ENCODE data around the gene CTCFL. TPM values are rescaled to one million over a fixed set of nuclear protein-coding genes. Genes with fewer than 3 reads are reported as not detected.

CTCFL gene
- total and polyA plus RNA-seq, 2 of the 13 experiments (the other 11 are each of a cell fraction or from before 2014, with no cell fraction given), result 0.04 TPM; not detected in 1

DNA sequence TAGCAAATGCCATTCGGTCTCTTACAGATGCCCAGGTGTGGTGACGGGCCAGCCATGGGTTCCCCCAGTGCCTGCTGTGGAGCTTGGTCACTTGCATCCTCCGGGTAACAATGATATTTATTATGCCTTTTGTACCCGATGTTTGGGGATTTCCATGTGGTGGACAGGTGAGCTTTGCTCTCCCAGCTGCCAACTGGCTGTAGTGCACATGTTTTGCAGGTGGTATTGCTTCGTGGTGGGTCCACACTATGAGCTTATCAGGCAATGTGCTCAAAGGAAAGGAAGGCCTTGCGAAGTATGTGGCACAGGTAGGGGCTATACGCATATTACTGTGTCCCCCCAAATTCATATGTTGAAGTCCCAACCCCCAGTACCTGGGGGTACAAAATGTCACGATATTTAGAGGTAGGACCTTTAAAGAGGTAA is 4.2 kb upstream of the CTCFL start (continued):
- 0 out of 2 replicates have a peak, but pooled peaks have one; percentile 44 for TF ChIP-seq ZNF33B (CRISPR knock-in tag; IDR thresholded peaks at IDR 0.05)
- TF ChIP-seq, protein P1, sequence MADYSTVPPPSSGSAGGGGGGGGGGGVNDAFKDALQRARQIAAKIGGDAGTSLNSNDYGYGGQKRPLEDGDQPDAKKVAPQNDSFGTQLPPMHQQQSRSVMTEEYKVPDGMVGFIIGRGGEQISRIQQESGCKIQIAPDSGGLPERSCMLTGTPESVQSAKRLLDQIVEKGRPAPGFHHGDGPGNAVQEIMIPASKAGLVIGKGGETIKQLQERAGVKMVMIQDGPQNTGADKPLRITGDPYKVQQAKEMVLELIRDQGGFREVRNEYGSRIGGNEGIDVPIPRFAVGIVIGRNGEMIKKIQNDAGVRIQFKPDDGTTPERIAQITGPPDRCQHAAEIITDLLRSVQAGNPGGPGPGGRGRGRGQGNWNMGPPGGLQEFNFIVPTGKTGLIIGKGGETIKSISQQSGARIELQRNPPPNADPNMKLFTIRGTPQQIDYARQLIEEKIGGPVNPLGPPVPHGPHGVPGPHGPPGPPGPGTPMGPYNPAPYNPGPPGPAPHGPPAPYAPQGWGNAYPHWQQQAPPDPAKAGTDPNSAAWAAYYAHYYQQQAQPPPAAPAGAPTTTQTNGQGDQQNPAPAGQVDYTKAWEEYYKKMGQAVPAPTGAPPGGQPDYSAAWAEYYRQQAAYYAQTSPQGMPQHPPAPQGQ (CRISPR knock-in tag; IDR thresholded peaks at IDR 0.05; ENCODE audit: borderline replicate concordance), result no peak
- TF ChIP-seq, protein P2, sequence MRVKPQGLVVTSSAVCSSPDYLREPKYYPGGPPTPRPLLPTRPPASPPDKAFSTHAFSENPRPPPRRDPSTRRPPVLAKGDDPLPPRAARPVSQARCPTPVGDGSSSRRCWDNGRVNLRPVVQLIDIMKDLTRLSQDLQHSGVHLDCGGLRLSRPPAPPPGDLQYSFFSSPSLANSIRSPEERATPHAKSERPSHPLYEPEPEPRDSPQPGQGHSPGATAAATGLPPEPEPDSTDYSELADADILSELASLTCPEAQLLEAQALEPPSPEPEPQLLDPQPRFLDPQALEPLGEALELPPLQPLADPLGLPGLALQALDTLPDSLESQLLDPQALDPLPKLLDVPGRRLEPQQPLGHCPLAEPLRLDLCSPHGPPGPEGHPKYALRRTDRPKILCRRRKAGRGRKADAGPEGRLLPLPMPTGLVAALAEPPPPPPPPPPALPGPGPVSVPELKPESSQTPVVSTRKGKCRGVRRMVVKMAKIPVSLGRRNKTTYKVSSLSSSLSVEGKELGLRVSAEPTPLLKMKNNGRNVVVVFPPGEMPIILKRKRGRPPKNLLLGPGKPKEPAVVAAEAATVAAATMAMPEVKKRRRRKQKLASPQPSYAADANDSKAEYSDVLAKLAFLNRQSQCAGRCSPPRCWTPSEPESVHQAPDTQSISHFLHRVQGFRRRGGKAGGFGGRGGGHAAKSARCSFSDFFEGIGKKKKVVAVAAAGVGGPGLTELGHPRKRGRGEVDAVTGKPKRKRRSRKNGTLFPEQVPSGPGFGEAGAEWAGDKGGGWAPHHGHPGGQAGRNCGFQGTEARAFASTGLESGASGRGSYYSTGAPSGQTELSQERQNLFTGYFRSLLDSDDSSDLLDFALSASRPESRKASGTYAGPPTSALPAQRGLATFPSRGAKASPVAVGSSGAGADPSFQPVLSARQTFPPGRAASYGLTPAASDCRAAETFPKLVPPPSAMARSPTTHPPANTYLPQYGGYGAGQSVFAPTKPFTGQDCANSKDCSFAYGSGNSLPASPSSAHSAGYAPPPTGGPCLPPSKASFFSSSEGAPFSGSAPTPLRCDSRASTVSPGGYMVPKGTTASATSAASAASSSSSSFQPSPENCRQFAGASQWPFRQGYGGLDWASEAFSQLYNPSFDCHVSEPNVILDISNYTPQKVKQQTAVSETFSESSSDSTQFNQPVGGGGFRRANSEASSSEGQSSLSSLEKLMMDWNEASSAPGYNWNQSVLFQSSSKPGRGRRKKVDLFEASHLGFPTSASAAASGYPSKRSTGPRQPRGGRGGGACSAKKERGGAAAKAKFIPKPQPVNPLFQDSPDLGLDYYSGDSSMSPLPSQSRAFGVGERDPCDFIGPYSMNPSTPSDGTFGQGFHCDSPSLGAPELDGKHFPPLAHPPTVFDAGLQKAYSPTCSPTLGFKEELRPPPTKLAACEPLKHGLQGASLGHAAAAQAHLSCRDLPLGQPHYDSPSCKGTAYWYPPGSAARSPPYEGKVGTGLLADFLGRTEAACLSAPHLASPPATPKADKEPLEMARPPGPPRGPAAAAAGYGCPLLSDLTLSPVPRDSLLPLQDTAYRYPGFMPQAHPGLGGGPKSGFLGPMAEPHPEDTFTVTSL (CRISPR knock-in tag; IDR thresholded peaks at IDR 0.05; ENCODE audit: borderline replicate concordance), result no peak
- TF ChIP-seq, protein P3, sequence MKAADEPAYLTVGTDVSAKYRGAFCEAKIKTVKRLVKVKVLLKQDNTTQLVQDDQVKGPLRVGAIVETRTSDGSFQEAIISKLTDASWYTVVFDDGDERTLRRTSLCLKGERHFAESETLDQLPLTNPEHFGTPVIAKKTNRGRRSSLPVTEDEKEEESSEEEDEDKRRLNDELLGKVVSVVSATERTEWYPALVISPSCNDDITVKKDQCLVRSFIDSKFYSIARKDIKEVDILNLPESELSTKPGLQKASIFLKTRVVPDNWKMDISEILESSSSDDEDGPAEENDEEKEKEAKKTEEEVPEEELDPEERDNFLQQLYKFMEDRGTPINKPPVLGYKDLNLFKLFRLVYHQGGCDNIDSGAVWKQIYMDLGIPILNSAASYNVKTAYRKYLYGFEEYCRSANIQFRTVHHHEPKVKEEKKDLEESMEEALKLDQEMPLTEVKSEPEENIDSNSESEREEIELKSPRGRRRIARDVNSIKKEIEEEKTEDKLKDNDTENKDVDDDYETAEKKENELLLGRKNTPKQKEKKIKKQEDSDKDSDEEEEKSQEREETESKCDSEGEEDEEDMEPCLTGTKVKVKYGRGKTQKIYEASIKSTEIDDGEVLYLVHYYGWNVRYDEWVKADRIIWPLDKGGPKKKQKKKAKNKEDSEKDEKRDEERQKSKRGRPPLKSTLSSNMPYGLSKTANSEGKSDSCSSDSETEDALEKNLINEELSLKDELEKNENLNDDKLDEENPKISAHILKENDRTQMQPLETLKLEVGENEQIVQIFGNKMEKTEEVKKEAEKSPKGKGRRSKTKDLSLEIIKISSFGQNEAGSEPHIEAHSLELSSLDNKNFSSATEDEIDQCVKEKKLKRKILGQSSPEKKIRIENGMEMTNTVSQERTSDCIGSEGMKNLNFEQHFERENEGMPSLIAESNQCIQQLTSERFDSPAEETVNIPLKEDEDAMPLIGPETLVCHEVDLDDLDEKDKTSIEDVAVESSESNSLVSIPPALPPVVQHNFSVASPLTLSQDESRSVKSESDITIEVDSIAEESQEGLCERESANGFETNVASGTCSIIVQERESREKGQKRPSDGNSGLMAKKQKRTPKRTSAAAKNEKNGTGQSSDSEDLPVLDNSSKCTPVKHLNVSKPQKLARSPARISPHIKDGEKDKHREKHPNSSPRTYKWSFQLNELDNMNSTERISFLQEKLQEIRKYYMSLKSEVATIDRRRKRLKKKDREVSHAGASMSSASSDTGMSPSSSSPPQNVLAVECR (CRISPR knock-in tag; IDR thresholded peaks at IDR 0.05; ENCODE audit: borderline replicate concordance), result no peak
- TF ChIP-seq KDM5A (IDR thresholded peaks at IDR 0.05; ENCODE audit: borderline replicate concordance, low read length), result no peak
- TF ChIP-seq, protein P4, sequence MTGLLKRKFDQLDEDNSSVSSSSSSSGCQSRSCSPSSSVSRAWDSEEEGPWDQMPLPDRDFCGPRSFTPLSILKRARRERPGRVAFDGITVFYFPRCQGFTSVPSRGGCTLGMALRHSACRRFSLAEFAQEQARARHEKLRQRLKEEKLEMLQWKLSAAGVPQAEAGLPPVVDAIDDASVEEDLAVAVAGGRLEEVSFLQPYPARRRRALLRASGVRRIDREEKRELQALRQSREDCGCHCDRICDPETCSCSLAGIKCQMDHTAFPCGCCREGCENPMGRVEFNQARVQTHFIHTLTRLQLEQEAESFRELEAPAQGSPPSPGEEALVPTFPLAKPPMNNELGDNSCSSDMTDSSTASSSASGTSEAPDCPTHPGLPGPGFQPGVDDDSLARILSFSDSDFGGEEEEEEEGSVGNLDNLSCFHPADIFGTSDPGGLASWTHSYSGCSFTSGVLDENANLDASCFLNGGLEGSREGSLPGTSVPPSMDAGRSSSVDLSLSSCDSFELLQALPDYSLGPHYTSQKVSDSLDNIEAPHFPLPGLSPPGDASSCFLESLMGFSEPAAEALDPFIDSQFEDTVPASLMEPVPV (CRISPR knock-in tag; IDR thresholded peaks at IDR 0.05), result no peak
- TF ChIP-seq, protein P5, sequence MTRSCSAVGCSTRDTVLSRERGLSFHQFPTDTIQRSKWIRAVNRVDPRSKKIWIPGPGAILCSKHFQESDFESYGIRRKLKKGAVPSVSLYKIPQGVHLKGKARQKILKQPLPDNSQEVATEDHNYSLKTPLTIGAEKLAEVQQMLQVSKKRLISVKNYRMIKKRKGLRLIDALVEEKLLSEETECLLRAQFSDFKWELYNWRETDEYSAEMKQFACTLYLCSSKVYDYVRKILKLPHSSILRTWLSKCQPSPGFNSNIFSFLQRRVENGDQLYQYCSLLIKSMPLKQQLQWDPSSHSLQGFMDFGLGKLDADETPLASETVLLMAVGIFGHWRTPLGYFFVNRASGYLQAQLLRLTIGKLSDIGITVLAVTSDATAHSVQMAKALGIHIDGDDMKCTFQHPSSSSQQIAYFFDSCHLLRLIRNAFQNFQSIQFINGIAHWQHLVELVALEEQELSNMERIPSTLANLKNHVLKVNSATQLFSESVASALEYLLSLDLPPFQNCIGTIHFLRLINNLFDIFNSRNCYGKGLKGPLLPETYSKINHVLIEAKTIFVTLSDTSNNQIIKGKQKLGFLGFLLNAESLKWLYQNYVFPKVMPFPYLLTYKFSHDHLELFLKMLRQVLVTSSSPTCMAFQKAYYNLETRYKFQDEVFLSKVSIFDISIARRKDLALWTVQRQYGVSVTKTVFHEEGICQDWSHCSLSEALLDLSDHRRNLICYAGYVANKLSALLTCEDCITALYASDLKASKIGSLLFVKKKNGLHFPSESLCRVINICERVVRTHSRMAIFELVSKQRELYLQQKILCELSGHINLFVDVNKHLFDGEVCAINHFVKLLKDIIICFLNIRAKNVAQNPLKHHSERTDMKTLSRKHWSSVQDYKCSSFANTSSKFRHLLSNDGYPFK (CRISPR knock-in tag; IDR thresholded peaks at IDR 0.05; ENCODE audit: borderline replicate concordance), result peak; percentile 27; the same call in 1 of the 2 replicates
- TF ChIP-seq ARNT2 (CRISPR knock-in tag; IDR thresholded peaks at IDR 0.05; ENCODE audit: low read depth), result no peak
- TF ChIP-seq ZSCAN20 (CRISPR knock-in tag; IDR thresholded peaks at IDR 0.05; ENCODE audit: borderline replicate concordance), result no peak
- TF ChIP-seq ZNF232 (CRISPR knock-in tag; IDR thresholded peaks at IDR 0.05; ENCODE audit: borderline replicate concordance), result no peak
- peak; percentile 81; the same call in 1 of the 2 replicates for TF ChIP-seq ZBTB20 (CRISPR knock-in tag; IDR thresholded peaks at IDR 0.05; ENCODE audit: borderline replicate concordance, low read depth)
